HG03097 (cell line): ENCODE data around the gene SQSTM1.

Experiments used
- ATAC-seq: cut with Tn5 transposase; IDR thresholded peaks from one replicate; pipeline ENCODE4 v1.9.1; 2021; ENCODE audit not compliant: unreplicated experiment, low FRiP score

Gene SQSTM1

GRCh38 chr5:179805070-179805528 lies 15.6 kb upstream of the SQSTM1 start:
- ATAC-seq: no peak

- ATAC-seq: peak; percentile 26
Measured at GRCh38 chr5:179805529-179806249, 15.0 kb upstream of the SQSTM1 start.

- peak; percentile 58 for ATAC-seq
Measured at GRCh38 chr5:179806250-179807048, 14.3 kb upstream of the SQSTM1 start, which contains the start of gene MGAT4B. TSS of gene MGAT4B (minus strand) at chr5:179806866. CDS start at chr5:179806583, 283 bp downstream.

- no peak for ATAC-seq
Measured at GRCh38 chr5:179812135-179812825, 8.4 kb upstream of the SQSTM1 start.

DNA sequence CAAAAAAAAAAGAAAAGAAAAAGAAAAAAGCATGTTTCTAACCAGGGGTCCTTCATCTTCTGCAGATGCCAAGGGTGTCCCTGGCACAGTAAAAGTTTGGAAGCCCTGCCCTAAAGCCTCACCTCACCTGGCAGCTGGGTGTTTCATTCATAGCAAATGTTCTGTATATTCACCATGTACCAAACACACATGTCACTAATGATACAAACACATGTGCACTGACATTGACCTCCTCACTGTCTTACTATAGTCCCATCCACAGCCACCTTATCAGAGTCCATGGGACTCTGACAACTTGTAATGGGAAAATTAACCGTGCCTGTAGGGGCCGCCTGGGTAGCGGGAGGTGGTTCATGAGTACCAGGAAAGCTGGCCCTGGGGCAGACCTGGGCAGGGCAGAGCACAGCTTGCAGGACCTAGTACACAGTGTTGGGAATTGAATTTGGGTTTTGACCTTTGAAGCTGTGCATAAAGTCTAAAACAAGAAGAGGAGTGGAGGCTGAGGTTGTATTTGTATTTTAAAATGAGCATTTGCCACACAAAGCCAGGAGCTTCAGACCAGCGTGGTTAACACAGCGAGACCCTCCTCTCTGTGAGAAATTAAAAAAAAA lies 7.6 kb upstream of the SQSTM1 start:
- ATAC-seq: no peak

DNA sequence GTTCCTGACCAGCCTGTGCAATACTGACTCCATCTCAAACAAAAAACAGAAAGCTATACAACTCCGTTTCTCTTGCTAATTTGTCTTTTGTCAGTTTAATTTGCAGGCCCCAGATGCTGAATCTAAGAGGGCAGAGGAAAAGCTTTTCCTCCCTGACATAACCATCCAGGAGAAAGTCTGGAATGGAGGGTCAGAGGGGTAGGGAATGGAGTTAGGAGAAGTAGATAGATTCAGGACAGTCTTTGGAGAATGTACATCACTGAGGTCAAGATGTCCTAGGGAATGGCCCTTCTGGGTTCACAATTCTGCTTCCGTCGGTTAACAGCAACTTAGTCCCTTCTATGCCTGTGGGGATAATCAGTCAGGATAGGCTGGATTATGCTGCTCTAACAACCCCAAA lies 6.6 kb upstream of the SQSTM1 start:
- ATAC-seq: no peak

DNA sequence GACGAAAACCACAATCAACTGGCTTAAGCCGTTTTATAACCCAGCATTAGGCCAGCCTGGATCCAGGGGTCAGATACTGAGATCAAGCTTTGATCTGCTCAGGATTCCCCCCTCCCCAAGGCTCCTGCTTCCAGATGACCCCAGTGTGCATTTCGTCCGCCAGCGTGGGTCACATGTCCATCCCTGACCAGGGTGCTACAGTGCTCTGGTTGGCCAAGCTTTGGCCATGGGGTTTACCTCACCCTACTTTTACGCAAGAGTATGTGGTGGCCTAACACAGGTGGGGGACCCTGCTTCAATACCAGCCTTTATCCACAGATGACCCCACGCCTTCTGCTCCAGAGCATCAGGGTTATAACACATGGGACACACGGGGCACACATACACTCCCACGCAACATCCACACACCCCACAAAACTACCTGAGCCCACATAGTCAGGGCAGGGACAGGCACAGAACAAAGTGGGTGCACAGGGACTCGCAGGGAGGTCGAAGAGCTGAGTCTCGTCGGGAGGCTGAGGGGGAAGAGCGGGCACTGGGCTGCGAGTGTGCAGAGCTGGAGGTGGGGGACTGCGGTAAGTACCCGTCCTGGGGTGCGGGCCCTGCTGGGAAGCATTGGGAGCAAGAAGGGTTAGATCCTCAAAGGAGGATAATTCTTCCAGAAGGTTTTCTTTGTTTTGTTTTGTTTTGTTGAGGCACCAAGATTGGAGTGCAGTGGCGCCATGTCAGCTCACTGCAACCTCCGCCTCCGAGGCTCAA lies 5.0 kb upstream of the SQSTM1 start:
- no peak for ATAC-seq

GRCh38 chr5:179816401-179816795 lies 4.3 kb upstream of the SQSTM1 start:
- no peak for ATAC-seq

DNA sequence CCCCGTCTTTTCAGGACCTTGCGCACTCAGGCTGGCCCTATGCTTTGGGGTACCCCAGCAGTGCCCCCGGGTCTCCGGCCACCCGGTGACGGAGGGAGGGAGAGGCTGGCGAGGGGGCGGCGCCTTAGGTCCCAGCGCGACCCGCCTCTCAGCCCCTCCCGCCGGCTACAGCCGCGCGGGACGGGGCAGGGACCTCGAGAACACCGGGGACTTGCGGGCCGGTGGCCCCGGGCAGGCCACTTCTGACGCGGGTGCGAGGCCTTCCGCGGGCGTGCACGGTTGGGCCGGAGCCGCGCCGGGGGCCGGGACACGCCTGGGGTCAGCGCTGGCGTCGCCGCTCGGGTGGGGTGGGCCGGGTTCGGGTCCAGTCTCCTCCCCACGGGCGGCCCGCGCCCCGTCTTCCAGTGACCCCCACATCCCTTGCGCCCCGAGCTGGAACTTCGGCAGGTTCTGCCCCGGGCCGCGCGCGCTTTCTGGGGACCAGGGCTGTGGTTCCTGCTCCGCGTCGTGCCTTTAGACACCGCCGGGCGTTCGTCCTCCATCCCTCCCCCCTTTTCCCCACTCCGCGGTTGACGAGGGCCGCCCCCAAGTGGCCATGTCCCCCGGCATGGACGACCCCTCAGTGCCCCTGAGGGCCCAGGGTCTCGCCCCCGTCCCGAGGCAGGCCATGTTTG lies 3.8 kb upstream of the SQSTM1 start:
- ATAC-seq: no peak

DNA sequence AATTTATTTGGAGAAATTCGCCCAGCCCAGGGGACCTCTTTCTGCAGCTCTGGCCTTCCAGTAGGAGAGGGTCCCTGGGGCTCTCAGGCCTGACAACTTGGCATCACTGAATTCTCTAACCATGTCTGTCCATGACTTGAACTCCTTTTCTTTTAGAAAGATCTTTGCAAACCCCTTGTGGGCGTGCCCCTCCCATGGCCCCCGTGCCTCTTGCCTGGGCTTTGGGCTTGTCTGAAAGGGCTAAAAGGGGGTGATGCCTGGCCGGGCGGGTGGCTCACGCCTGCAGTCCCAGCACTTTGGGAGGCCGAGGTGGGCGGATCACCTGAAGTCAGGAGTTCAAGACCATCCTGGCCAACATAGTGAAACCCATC lies 3.2 kb upstream of the SQSTM1 start:
- no peak for ATAC-seq

DNA sequence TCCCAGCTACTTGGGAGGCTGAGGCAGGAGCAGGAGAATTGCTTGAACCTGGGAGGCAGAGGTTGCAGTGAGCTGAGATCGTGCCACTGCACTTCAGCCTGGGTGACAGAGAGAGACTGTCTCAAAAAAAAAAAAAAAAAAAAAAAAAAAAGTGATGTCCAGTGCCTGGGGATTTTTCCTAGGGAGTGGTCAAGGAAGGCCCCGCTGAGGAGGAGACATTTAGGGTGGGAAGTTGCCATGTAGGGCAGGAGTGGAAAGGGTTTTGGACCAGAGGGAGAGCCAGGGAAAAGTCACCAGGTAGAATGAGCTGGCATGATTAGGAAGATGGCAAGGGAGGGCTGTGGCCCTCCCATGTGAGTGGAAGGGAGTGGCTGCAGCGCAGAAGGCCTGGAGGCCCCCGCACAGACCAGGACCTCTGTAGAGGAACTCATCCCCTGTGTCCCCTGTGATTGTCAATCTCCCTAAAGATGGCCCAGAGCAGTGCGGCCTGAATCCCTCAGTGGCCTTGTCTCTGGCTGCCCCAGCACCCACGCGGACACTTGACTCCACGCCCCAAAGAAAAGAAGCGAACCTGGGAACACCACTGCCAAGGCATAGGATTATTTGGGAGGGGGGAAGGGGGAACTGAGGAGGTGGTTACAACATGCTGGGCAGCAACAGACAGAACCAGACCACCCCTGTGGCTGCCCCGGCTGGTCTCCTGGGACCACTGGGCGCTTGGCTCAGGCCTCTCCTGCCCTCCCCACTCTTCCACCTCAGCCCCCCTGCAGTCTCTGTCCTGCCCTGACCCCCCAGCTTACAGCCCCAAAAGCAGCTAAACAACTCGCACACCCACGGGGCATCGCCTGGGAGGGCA lies 2.6 kb upstream of the SQSTM1 start:
- no peak for ATAC-seq

DNA sequence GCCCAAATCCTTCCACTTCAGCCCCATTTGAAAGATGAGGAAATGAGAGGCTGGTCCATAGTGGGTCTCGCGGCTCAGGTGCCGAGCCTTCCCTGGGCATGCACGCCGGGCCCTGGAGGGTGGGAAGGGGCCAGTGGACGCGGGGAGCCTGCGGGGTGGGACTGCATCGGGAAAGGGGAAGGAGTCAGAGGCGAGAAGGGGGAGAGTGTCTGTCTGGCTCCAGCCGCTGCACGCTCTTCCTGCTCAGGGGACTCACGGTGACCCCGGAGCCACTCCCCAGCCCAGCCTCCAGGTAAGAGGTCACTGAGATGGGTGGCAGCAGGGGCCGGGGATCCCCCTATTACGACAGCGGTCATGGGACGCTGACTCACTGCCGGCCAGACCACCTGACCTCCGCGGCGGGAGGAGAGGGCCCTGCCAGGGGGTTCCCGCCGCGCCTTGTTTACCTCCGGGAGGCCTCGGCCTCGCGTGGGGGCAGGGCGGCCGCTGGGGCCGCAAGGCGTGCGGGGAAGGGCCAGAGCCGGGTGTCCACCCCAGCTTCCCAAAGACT lies 1.9 kb upstream of the SQSTM1 start:
- ATAC-seq: peak; percentile 50

DNA sequence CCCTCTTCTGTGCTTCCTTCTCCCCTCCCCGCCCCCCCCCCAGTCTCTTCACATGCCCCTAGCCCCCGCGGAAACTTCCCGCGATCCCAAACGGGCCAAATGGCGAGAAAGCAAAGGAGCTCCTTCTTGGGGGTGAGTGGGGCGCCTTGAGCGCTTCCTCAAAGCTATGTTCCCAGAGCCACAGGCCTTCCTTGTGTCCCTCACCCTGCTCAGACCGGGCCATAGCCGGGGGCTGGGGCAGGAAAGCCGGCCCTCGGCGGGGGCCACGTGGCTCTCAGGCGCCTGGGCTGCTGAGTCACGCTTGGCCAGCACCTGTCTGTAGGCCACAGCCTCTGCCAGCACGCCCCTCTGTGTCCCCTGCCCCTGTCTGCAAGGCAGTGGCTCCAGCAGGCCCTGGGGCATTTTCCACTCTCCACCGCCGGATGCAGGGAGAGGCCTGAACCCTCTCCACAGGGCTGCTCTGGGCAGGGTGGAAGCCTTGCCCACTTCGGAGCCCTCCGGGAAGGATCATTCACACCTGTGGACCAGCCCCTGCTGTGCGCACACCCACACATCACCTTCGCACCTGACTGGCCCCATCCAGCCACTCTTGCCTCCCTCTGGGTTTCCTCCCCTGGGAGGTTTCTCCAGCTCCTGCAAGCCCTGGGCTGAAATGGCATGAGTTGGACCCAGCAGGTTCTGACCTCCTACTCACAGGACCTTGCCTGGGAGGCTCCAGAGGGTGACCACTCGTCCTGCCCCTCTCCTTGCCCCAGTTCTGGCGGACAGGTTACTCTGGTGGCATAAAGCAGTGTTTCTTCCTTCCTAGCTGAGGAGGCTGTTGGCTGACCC lies 1.2 kb upstream of the SQSTM1 start:
- ATAC-seq: peak; percentile 17

- ATAC-seq: no peak
Measured at GRCh38 chr5:179820127-179820482, 600 bp upstream of the SQSTM1 start.

DNA sequence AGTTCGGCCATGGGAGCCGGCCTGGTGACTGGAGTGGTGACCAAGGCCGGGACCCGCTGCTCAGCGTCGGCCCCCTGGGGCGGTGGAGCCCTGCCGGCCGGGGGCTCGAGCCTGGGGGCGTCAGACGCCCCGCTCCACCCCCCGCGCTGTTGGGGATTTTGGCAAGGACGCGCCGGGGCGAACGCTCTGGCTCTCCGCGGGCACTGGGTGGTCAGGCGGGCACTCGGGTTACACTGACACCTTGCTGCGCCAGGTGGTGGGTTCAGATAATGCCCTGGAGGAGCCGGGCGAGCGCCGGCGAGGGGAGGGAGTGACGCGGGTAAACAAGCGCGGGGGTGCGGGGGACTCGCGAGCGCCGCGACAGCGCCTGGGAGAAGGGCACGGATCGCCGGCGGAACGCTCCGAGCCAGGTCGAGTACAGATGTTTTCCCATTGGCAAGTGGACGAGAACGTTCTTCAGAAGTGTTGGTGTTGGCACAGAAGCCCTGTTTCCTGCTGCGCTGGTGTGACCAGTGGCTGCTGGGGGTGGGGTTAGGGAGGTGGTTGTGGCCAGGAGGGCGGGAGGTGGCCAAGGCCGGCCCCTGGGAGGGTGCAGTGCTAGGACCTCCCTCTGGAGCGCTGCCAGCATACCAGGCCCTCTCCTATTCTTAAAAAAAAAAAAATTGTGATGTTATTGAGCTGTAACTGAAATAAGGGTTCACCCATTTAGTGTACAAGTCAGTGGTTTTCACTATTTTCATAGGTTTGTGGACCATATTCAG lies 773 bp downstream of the SQSTM1 start:
- peak; percentile 34 for ATAC-seq

- ATAC-seq: no peak
Measured at GRCh38 chr5:179822059-179822432, 1.3 kb downstream of the SQSTM1 start.

- ATAC-seq: no peak
Measured at GRCh38 chr5:179822444-179822990, 1.8 kb downstream of the SQSTM1 start.
